GM10266 (cell line): ENCODE data around the gene RNF5.

Source experiments
- DNase-seq: peaks from one replicate; pipeline ENCODE4 v3.0.0; 2012; ENCODE audit errors: extremely low spot score
- CTCF ChIP-seq: IDR thresholded peaks from 2 replicates; pipeline ENCODE4 v1.5.1; 2012; ENCODE audit warnings: mild to moderate bottlenecking, low read depth; ENCODE audit not compliant: control insufficient read depth, insufficient read depth; ENCODE audit errors: missing control alignments

RNF5 gene

GRCh38 chr6:32148289-32149091, 29.7 kb upstream of the RNF5 start:
- TF ChIP-seq CTCF: no peak
- no peak for DNase-seq

GRCh38 chr6:32149092-32149755, 29.0 kb upstream of the RNF5 start:
- DNase-seq: no peak
- no peak for TF ChIP-seq CTCF

GRCh38 chr6:32149932-32150870, 28.0 kb upstream of the RNF5 start:
- no peak for TF ChIP-seq CTCF
- DNase-seq: no peak

GRCh38 chr6:32151181-32151862, 26.9 kb upstream of the RNF5 start:
- DNase-seq: no peak
- TF ChIP-seq CTCF: no peak

GRCh38 chr6:32151863-32152768, 26.1 kb upstream of the RNF5 start, which contains the start of gene PRRT1:
TSS of gene PRRT1 (minus strand) at chr6:32151939. CDS start at chr6:32151827, 112 bp downstream.
- no peak for DNase-seq
- no peak for TF ChIP-seq CTCF
